Mesothelial cell of epicardium (in vitro differentiated cells): ENCODE data around the gene TOP1. TPM values are rescaled to one million over a fixed set of nuclear protein-coding genes. Genes with fewer than 3 reads are reported as not detected.

Source experiments
- DNase-seq, 2 experiments: peaks; one replicate each; pipeline ENCODE4 v3.0.0; 2021; ENCODE audit warnings: low spot score in 2 of 2; ENCODE audit not compliant: unreplicated experiment in 2 of 2
- H3K27ac Mint-ChIP-seq: 2 replicates; pipeline ENCODE4 v1.8.0; 2021; ENCODE audit warnings: mixed read lengths
- H3K27me3 Mint-ChIP-seq: 2 replicates; pipeline ENCODE4 v1.8.0; 2021; ENCODE audit warnings: low read depth, mixed read lengths
- H3K36me3 Mint-ChIP-seq: 2 replicates; pipeline ENCODE4 v1.8.0; 2021; ENCODE audit warnings: mixed read lengths
- H3K4me1 Mint-ChIP-seq: 2 replicates; pipeline ENCODE4 v1.8.0; 2021; ENCODE audit warnings: mixed read lengths
- H3K4me3 Mint-ChIP-seq: 2 replicates; pipeline ENCODE4 v1.8.0; 2021; ENCODE audit warnings: mild to moderate bottlenecking, moderate library complexity, mixed read lengths
- H3K9me3 Mint-ChIP-seq: 2 replicates; pipeline ENCODE4 v1.8.0; 2021; ENCODE audit warnings: mixed read lengths
- CTCF ChIP-seq: fragments of 200-600 bp; sonication (generic); IDR thresholded peaks from one replicate; pipeline ENCODE4 v1.5.0; 2021; ENCODE audit warnings: antibody characterized with exemption; ENCODE audit not compliant: unreplicated experiment
- total RNA-seq: library from RNA; stranded (reverse); gene quantifications from 3 replicates; pipeline ENCODE4 v1.2.1, GENCODE V29; 2021

The TOP1 gene
- total RNA-seq, 1 donor from 2014 or later, result 76.7 TPM

- H3K27ac Mint-ChIP-seq, result peak overlapping the region; percentile 95
- TF ChIP-seq CTCF, result no peak
- peaks cover 2% of the 10 kb centered on the region for H3K36me3 Mint-ChIP-seq
Measured at GRCh38 chr20:41031243-41031619, 2.6 kb downstream of the TOP1 start.

GRCh38 chr20:41032271-41032670 lies 3.6 kb downstream of the TOP1 start:
- H3K4me1 Mint-ChIP-seq, result peaks cover 70% of the 10 kb centered on the region
- peaks cover 6% of the 10 kb centered on the region for H3K36me3 Mint-ChIP-seq
- no peak overlapping the region for H3K27ac Mint-ChIP-seq
- peak overlapping the region; percentile 80 for H3K4me3 Mint-ChIP-seq
- H3K27me3 Mint-ChIP-seq, result no peaks in the 10 kb centered on the region
- no peaks in the 10 kb centered on the region for H3K9me3 Mint-ChIP-seq
- DNase-seq, result no peak
- no peak for TF ChIP-seq CTCF

More at GRCh38 chr20:41031243-41031619, 2.6 kb downstream of the TOP1 start:
- Mint-ChIP-seq H3K9me3 (no peaks in the 10 kb centered on the region), H3K4me1 (peaks cover 68% of the 10 kb centered on the region), H3K27me3 (no peaks in the 10 kb centered on the region), H3K4me3 (peak overlapping the region; percentile 80)
- DNase-seq, result no peak

- Mint-ChIP-seq H3K27me3 (no peaks in the 10 kb centered on the region), H3K36me3 (peaks cover 6% of the 10 kb centered on the region), H3K4me3 (no peak overlapping the region), H3K27ac (peak overlapping the region; percentile 36), H3K9me3 (no peaks in the 10 kb centered on the region), H3K4me1 (peaks cover 63% of the 10 kb centered on the region)
- DNase-seq, result no peak
- TF ChIP-seq CTCF, result no peak
Measured at GRCh38 chr20:41034239-41034638, 5.6 kb downstream of the TOP1 start.

GRCh38 chr20:41035207-41035606 lies 6.6 kb downstream of the TOP1 start:
- no peak overlapping the region for H3K4me3 Mint-ChIP-seq
- peaks cover 61% of the 10 kb centered on the region for H3K4me1 Mint-ChIP-seq
- H3K36me3 Mint-ChIP-seq, result peaks cover 6% of the 10 kb centered on the region
- no peak for DNase-seq
- no peaks in the 10 kb centered on the region for H3K9me3 Mint-ChIP-seq
- H3K27me3 Mint-ChIP-seq, result no peaks in the 10 kb centered on the region
- no peak for TF ChIP-seq CTCF
- peak overlapping the region; percentile 19 for H3K27ac Mint-ChIP-seq

GRCh38 chr20:41037179-41037578 lies 8.6 kb downstream of the TOP1 start:
- Mint-ChIP-seq H3K36me3 (peaks cover 6% of the 10 kb centered on the region), H3K27ac (no peak overlapping the region), H3K4me1 (peaks cover 43% of the 10 kb centered on the region), H3K4me3 (no peak overlapping the region), H3K9me3 (no peaks in the 10 kb centered on the region), H3K27me3 (no peaks in the 10 kb centered on the region)
- TF ChIP-seq CTCF, result no peak
- no peak for DNase-seq
